Transverse colon (tissue), 4 donors: ENCODE measurements around the gene LARP4B. TPM values are rescaled to one million over a fixed set of nuclear protein-coding genes. Genes with fewer than 3 reads are reported as not detected.

Experiments used
- DNase-seq: peaks from one replicate; pipeline ENCODE4 v3.0.0-alpha.2; 2019
- H3K27ac ChIP-seq, 4 donors: fragments of 200-600 bp; sonication (generic); 2 replicates each; pipeline ENCODE4 v1.5.1; 2016 to 2018; ENCODE audit warnings: inconsistent platforms in 4 of 4
- H3K27me3 ChIP-seq: fragments of 200-600 bp; sonication (generic); 2 replicates; pipeline ENCODE4 v1.5.1; 2017; ENCODE audit warnings: inconsistent platforms
- H3K36me3 ChIP-seq, 4 donors: fragments of 200-600 bp; sonication (generic); 2 replicates each; pipeline ENCODE4 v1.5.1; 2017 to 2019; ENCODE audit warnings: inconsistent platforms in 4 of 4
- H3K4me1 ChIP-seq, 4 donors: fragments of 200-600 bp; sonication (generic); 2 replicates each; pipeline ENCODE4 v1.5.1; 2017 to 2020; ENCODE audit warnings: inconsistent platforms in 4 of 4
- H3K4me3 ChIP-seq, 4 donors: fragments of 200-600 bp; sonication (generic); 1 replicate in 1 of 4; 2 replicates in 3 of 4; pipeline versions ENCODE4 v1.5.1 to v1.6.1; 2017 to 2019; ENCODE audit warnings: inconsistent platforms in 4 of 4
- H3K9me3 ChIP-seq, 2 donors: fragments of 200-600 bp; sonication (generic); 2 replicates each; pipeline ENCODE4 v1.5.1; 2017 to 2019; ENCODE audit warnings: inconsistent platforms in 2 of 2
- EP300 ChIP-seq: sonication (generic); formaldehyde crosslinking; IDR thresholded peaks from one replicate; pipeline ENCODE4 v1.6.1; 2017; ENCODE audit warnings: antibody characterized with exemption, low read depth
- POLR2A ChIP-seq: fragments of 450-650 bp; IDR thresholded peaks from one replicate; pipeline ENCODE4 v1.6.1; 2016; ENCODE audit warnings: antibody characterized with exemption, mild to moderate bottlenecking, moderate library complexity
- POLR2AphosphoS5 ChIP-seq, 3 donors: sonication (generic); formaldehyde crosslinking; IDR thresholded peaks; one replicate each; pipeline ENCODE4 v1.6.1; 2016; ENCODE audit warnings: antibody characterized with exemption in 3 of 3
- WGBS, 2 donors: methylation state at CpG; one replicate each; pipeline ENCODE4 v1.1.5; 2018; ENCODE audit warnings: low coverage in 1 of 2; 5-methylcytosine and 5-hydroxymethylcytosine counted together
- in situ Hi-C, 4 donors: fragments of 200-750 bp; cut with MboI; loops; one replicate each; pipeline versions ENCODE4 v1.15.0 to v1.15.1; 2017; ENCODE audit warnings: low sequenced_read_pairs in 3 of 4, low pct_ligation_motif_present in 1 of 4, low pct_unique_long_range_greater_than_20kb in 1 of 4
- intact Hi-C: fragments of 100-400 bp; cut with DNase I; formaldehyde crosslinking; loops from one replicate; pipeline ENCODE4 v1.15.1; 2023; ENCODE audit warnings: low total_unique reads
- total RNA-seq, 4 donors: library from RNA; depleted of rRNA; stranded (reverse); fragments of >200 nt; gene quantifications; one replicate each; pipeline ENCODE4 v1.1.0, GENCODE V29; 2016
- TF ChIP-seq, protein P1 (sequence below), 5 experiments: fragments of 200-600 bp in 3 of 5; fragments of 450-650 bp in 2 of 5; sonication (generic) in 3 of 5; IDR thresholded peaks; 1 replicate in 2 of 5; 2 replicates in 3 of 5; pipeline ENCODE4 v1.5.1; 2016 to 2017; ENCODE audit warnings: antibody characterized with exemption in 5 of 5, inconsistent platforms in 3 of 5, mild to moderate bottlenecking in 2 of 5, moderate library complexity in 1 of 5

The LARP4B gene
- total RNA-seq, 4 donors from 2014 or later = 89.2 to 148 (median 96.4) TPM

DNA sequence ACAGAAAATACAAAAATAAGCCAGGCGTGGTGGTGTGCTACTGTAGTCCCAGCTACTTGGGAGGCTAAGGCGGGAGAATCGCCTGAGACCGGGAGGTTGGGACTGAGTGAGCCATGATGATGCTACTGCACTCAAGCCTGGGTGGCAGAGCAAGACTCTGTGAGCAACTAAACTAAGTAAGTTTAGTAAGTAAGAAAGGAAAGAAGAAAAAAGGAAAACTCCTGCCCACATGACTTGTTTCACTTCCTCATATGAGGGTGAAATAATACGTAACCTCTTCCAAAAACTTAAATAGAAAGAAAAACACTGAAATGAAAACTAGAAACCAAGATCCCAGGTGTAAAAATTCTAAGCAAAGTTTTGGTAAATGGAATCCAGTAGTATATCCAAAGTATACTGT is 79.6 kb downstream of the LARP4B start:
- H3K4me3 ChIP-seq = no peak overlapping the region
- TF ChIP-seq POLR2AphosphoS5 (IDR thresholded peaks at IDR 0.05) = no peak
- TF ChIP-seq POLR2A = no peak
- TF ChIP-seq, protein P1, sequence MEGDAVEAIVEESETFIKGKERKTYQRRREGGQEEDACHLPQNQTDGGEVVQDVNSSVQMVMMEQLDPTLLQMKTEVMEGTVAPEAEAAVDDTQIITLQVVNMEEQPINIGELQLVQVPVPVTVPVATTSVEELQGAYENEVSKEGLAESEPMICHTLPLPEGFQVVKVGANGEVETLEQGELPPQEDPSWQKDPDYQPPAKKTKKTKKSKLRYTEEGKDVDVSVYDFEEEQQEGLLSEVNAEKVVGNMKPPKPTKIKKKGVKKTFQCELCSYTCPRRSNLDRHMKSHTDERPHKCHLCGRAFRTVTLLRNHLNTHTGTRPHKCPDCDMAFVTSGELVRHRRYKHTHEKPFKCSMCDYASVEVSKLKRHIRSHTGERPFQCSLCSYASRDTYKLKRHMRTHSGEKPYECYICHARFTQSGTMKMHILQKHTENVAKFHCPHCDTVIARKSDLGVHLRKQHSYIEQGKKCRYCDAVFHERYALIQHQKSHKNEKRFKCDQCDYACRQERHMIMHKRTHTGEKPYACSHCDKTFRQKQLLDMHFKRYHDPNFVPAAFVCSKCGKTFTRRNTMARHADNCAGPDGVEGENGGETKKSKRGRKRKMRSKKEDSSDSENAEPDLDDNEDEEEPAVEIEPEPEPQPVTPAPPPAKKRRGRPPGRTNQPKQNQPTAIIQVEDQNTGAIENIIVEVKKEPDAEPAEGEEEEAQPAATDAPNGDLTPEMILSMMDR (IDR thresholded peaks at IDR 0.05) = no peak
- TF ChIP-seq EP300 = no peak
- in situ Hi-C loops (no loop called here), intact Hi-C loops (no loop called here)
- H3K27me3 ChIP-seq = no peaks in the 10 kb centered on the region
- H3K27ac ChIP-seq = no peak overlapping the region
- peaks cover 0 to 4% (median 0%) of the 10 kb centered on the region in 4 donors for H3K4me1 ChIP-seq
- 82 to 87% methylated on average over 1 to 5 of the region's 5 CpGs for WGBS, 2 donors
- DNase-seq = no peak
- H3K36me3 ChIP-seq = peaks cover 0 to 7% (median 0%) of the 10 kb centered on the region in 4 donors
- H3K9me3 ChIP-seq = no peaks in the 10 kb centered on the region

DNA sequence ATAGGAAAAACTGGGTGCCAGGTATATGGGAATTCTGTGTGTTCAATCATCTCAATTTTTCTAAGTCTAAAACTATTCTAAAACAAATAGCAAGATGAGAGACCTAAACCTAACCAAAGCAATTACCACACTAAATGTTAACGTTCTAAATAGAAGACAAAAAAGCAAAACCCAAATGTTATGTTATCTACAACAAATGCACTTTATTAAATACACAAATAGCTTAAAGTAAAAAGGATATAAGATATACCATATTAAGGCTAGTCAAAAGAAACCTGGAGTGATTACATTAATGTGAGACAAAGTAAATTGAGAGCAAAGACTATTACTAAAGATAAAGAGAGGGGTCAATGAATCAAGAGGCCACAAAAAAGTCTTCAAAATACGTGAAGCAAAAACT is 81.4 kb downstream of the LARP4B start:
- in situ Hi-C loops = no loop called here
- TF ChIP-seq POLR2A = no peak
- no peak for TF ChIP-seq EP300
- TF ChIP-seq, protein P1 (IDR thresholded peaks at IDR 0.05) = no peak
- Histone ChIP-seq H3K4me1 (peaks cover 0 to 5% (median 0%) of the 10 kb centered on the region in 4 donors), H3K36me3 (peaks cover 0 to 5% (median 0%) of the 10 kb centered on the region in 4 donors), H3K27ac (no peak overlapping the region), H3K27me3 (no peaks in the 10 kb centered on the region), H3K4me3 (no peak overlapping the region), H3K9me3 (no peaks in the 10 kb centered on the region)
- WGBS, 2 donors = 94 to 100% methylated on average over 2 of the region's 2 CpGs
- intact Hi-C loops = no loop called here
- no peak for DNase-seq

DNA sequence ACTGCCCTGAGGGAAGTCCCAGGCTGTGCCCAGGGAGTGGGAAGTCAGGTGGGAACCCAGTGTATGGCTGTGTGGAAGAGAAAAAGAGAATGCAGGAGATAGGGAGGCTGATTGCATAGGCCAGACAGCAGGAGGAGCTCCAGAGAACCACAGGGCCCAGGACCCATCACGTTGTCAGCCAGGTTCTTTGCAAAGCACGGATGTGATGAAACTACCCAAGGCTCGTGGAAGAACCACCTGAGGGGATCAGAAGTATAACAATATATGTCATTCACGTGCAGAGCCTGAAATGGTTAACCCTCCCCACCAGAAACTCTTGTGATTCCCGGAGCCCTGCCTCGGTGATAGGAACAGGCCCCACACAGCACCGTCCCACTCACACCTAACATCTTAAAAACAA is 83.6 kb downstream of the LARP4B start:
- Histone ChIP-seq H3K27me3 (no peaks in the 10 kb centered on the region), H3K4me3 (no peak overlapping the region), H3K36me3 (peaks cover 0 to 15% (median 1%) of the 10 kb centered on the region in 4 donors), H3K9me3 (no peaks in the 10 kb centered on the region), H3K27ac (no peak overlapping the region), H3K4me1 (peaks cover 0 to 5% (median 0%) of the 10 kb centered on the region in 4 donors)
- TF ChIP-seq EP300 (no peak), POLR2A (no peak), POLR2AphosphoS5 (IDR thresholded peaks at IDR 0.05) (no peak)
- TF ChIP-seq, protein P1 (IDR thresholded peaks at IDR 0.05) = no peak
- WGBS, 2 donors = 94% methylated on average over 7 of the region's 7 CpGs; no CpG with 5 or more reads in 1 of the 2 donors
- DNase-seq = no peak
- in situ Hi-C loops (loop anchor here in 1 of 4 donors (25.0 kb wide), 1 partner anchor 139 kb away; the partner anchor contains the start of gene GTPBP4), intact Hi-C loops (no loop called here)

DNA sequence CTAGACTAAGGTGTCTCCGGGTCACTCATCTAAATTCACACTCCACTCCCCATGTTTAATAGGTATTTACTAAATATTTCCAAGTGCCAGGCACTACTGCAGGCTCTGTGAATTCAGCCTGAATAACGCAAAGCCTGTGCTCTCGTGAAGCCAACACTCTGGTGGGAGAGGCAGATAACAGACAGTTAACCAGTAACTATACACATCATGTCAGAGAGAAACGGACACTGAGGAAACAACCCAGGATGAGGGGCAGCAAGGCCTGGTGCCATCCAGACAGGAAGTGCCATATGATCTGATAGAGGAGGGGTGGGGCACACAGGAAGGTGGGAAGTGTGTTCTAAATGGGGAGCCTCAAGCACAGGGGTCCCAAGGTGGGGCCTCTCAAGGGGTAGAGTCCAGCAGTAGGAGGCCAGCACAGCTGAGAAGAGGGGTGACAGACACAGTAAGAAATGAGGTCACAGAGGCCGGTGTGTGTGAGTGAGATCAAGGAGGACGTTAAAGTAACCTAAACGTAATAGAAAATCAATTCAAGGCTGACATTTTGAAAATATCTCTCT is 85.3 kb downstream of the LARP4B start:
- intact Hi-C loops (no loop called here), in situ Hi-C loops (loop anchor here in 1 of 4 donors (25.0 kb wide), 1 partner anchor 141 kb away; the partner anchor contains the start of gene GTPBP4)
- Histone ChIP-seq H3K27me3 (no peaks in the 10 kb centered on the region), H3K36me3 (peaks cover 0 to 19% (median 8%) of the 10 kb centered on the region in 4 donors), H3K4me3 (no peak overlapping the region), H3K9me3 (no peaks in the 10 kb centered on the region), H3K27ac (no peak overlapping the region), H3K4me1 (peaks cover 0 to 5% (median 0%) of the 10 kb centered on the region in 4 donors)
- 83 to 85% methylated on average over 4 to 7 of the region's 7 CpGs for WGBS, 2 donors
- TF ChIP-seq, protein P1 (IDR thresholded peaks at IDR 0.05) = no peak
- TF ChIP-seq POLR2AphosphoS5 (IDR thresholded peaks at IDR 0.05) (no peak), EP300 (no peak), POLR2A (no peak)
- DNase-seq = no peak
